T-cell (primary cell): Measurements from ENCODE around the gene OR5B12. TPM values are rescaled to one million over a fixed set of nuclear protein-coding genes. Genes with fewer than 3 reads are reported as not detected.

Source experiments
- ATAC-seq, 4 experiments: fragments of 200-7000 bp in 3 of 4; fragments of 150-1000 bp in 1 of 4; cut with Tn5 transposase; replicated peaks in 1 of 4; 1 replicate in 3 of 4; 2 replicates in 1 of 4; pipeline ENCODE4 v1.10.0; 2021; ENCODE audit warnings: moderate library complexity in 3 of 4, mild to moderate bottlenecking in 2 of 4, moderate number of reproducible peaks in 1 of 4
- CTCF ChIA-PET, 2 donors: fragments of 300-600 bp; sonication (Branson Sonifier 250); formaldehyde crosslinking; loops; one replicate each; lab custom pipeline; 2022; ENCODE audit warnings: antibody characterized with exemption in 2 of 2; lab: Charles Lee
- POLR2A ChIA-PET, 2 donors: fragments of 300-600 bp; sonication (Branson Sonifier 250); formaldehyde crosslinking; loops; one replicate each; lab custom pipeline; 2022; ENCODE audit warnings: antibody characterized with exemption in 2 of 2; lab: Charles Lee
- DNase-seq, 35 experiments: peaks; one replicate each; pipeline versions ENCODE4 v3.0.0 to v3.0.0-alpha.2; 2013 to 2023
- H3K27ac ChIP-seq: one replicate; pipeline ENCODE4 v1.5.1; 2013; ENCODE audit warnings: low read length
- H3K27me3 ChIP-seq, 2 experiments: replicated peaks in 1 of 2; 1 replicate in 1 of 2; 2 replicates in 1 of 2; pipeline versions ENCODE4 v1.6.1 to v1.7.0; 2013; ENCODE audit warnings: low read length in 1 of 2, mixed read lengths in 1 of 2; ENCODE audit not compliant: control insufficient read depth in 2 of 2, insufficient read depth in 2 of 2; ENCODE audit errors: extremely low read depth in 1 of 2
- H3K36me3 ChIP-seq, 2 donors: 1 replicate in 1 of 2; 2 replicates in 1 of 2; pipeline versions ENCODE4 v1.6.1 to v1.7.0; 2013; ENCODE audit warnings: low read length in 1 of 2; ENCODE audit not compliant: control insufficient read depth in 2 of 2, insufficient read depth in 1 of 2; ENCODE audit errors: extremely low read depth in 1 of 2
- H3K4me1 ChIP-seq, 2 experiments: 1 replicate in 1 of 2; 2 replicates in 1 of 2; pipeline versions ENCODE4 v1.6.1 to v1.7.0; 2013; ENCODE audit warnings: low read length in 2 of 2, mixed read lengths in 1 of 2; ENCODE audit not compliant: insufficient read depth in 2 of 2, control insufficient read depth in 1 of 2; ENCODE audit errors: extremely low read depth in 1 of 2
- H3K4me3 ChIP-seq, 2 donors: 1 replicate in 1 of 2; 2 replicates in 1 of 2; pipeline versions ENCODE4 v1.5.1 to v1.7.0; 2013; ENCODE audit warnings: mild to moderate bottlenecking in 2 of 2, low read length in 1 of 2, moderate library complexity in 1 of 2; ENCODE audit not compliant: control insufficient read depth in 1 of 2; ENCODE audit errors: extremely low read depth in 1 of 2
- H3K9me3 ChIP-seq: 2 replicates; pipeline ENCODE4 v1.7.0; 2013
- H3K27ac Mint-ChIP-seq, 2 donors: one replicate each; pipeline ENCODE4 v1.8.0; 2020 to 2021; ENCODE audit warnings: mild to moderate bottlenecking in 2 of 2, mixed read lengths in 2 of 2
- H3K27me3 Mint-ChIP-seq, 2 donors: one replicate each; pipeline ENCODE4 v1.8.0; 2021 to 2022; ENCODE audit warnings: mixed read lengths in 2 of 2
- H3K36me3 Mint-ChIP-seq: one replicate; pipeline ENCODE4 v1.8.0; 2021; ENCODE audit warnings: mixed read lengths
- H3K4me1 Mint-ChIP-seq, 3 donors: one replicate each; pipeline ENCODE4 v1.8.0; 2020 to 2022; ENCODE audit warnings: mixed read lengths in 3 of 3, mild to moderate bottlenecking in 1 of 3
- H3K4me3 Mint-ChIP-seq, 3 donors: one replicate each; pipeline ENCODE4 v1.8.0; 2020 to 2022; ENCODE audit warnings: mild to moderate bottlenecking in 3 of 3, mixed read lengths in 3 of 3, moderate library complexity in 3 of 3
- H3K9me3 Mint-ChIP-seq, 3 donors: one replicate each; pipeline ENCODE4 v1.8.0; 2020 to 2022; ENCODE audit warnings: mixed read lengths in 3 of 3
- whole genome bisulfite sequencing: methylation state at CpG from one replicate; pipeline ENCODE4 v1.1.5; 2013; ENCODE audit warnings: missing lambda C conversion rate; ENCODE audit not compliant: insufficient coverage; 5-methylcytosine and 5-hydroxymethylcytosine counted together
- total RNA-seq, 35 experiments: library from RNA in 6 of 35; stranded (reverse) in 6 of 35; fragments of 120-200 nt in 1 of 35; gene quantifications; one replicate each; pipeline versions ENCODE4 v1.2.1 to v1.2.4 and lab custom pipeline; 2013 to 2026

OR5B12 gene
- total RNA-seq, 5 donors from 2014 or later (not counting 1 experiment from before 2014, with no cell fraction given) = 0.26 to 0.35 (median 0.35) TPM; not detected in 2

DNA sequence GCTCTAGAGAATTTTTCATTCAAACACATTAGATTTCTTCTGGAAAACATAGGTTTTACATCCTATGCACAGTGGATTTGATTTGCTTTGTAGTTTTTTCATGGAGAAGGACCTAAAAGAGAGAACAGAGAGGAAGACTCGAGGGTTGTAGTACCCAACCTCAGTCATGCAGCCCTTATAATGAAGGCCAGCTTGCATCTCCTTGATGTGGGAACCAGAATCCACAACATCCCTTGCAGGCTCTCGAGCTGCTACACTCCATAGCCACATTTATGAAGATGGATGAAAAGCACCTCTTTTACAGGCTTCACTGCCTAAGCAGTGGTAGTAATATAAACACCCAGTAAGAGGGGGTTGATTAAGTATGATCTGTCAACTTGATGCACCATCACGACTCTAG lies 9.5 kb upstream of the OR5B12 start:
- Histone ChIP-seq H3K4me1 (no peaks in the 10 kb centered on the region), H3K27me3 (no peaks in the 10 kb centered on the region), H3K36me3 (no peaks in the 10 kb centered on the region), H3K4me3 (no peak overlapping the region), H3K27ac (no peak overlapping the region), H3K9me3 (no peaks in the 10 kb centered on the region)
- no peaks in the 10 kb centered on the region for H3K36me3 Mint-ChIP-seq
- no CpG with 5 or more reads among the region's 3 CpGs for WGBS
- H3K9me3 Mint-ChIP-seq = peaks cover 0 to 10% (median 3%) of the 10 kb centered on the region in 3 donors
- DNase-seq (no peak), ATAC-seq (no peak)
- no peak overlapping the region for H3K4me3 Mint-ChIP-seq
- peaks cover 14 to 20% of the 10 kb centered on the region in 2 donors for H3K27me3 Mint-ChIP-seq
- no peak overlapping the region for H3K27ac Mint-ChIP-seq
- CTCF ChIA-PET = no interaction called here
- peaks cover 0 to 7% (median 5%) of the 10 kb centered on the region in 3 donors for H3K4me1 Mint-ChIP-seq
- POLR2A ChIA-PET = no interaction called here

DNA sequence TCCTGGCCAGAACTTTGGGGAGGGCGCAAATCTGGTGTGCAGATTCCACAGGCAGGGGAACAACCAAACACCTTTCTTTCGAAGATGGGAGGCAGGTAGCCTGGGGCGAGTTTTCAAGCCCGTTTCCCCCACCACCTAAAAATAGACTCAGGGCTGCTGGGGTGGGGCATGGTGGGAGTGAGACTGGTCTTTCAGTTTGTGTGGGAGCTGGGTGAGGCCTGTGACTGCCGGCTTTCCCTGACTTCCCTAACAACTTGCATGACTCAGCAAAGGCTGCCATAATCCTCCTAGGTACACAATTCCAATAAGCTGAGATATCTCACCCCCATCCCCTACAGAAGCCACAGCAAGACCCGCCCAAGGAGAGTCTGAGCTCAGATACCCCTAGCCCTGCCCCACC lies 4.3 kb upstream of the OR5B12 start:
- Histone ChIP-seq H3K9me3 (no peaks in the 10 kb centered on the region), H3K27me3 (peaks cover 0 to 9% of the 10 kb centered on the region in 2 experiments), H3K4me3 (no peak overlapping the region), H3K4me1 (no peaks in the 10 kb centered on the region), H3K27ac (no peak overlapping the region), H3K36me3 (no peaks in the 10 kb centered on the region)
- Mint-ChIP-seq H3K27ac (no peak overlapping the region), H3K36me3 (no peaks in the 10 kb centered on the region), H3K27me3 (peaks cover 10 to 27% of the 10 kb centered on the region in 2 donors), H3K4me1 (peaks cover 0 to 1% (median under 1%) of the 10 kb centered on the region in 3 donors), H3K4me3 (no peak overlapping the region), H3K9me3 (peaks cover 3 to 15% (median 4%) of the 10 kb centered on the region in 3 donors)
- WGBS = no CpG with 5 or more reads among the region's 6 CpGs
- CTCF ChIA-PET = no interaction called here
- DNase-seq = no peak
- no peak for ATAC-seq
- POLR2A ChIA-PET = no interaction called here

DNA sequence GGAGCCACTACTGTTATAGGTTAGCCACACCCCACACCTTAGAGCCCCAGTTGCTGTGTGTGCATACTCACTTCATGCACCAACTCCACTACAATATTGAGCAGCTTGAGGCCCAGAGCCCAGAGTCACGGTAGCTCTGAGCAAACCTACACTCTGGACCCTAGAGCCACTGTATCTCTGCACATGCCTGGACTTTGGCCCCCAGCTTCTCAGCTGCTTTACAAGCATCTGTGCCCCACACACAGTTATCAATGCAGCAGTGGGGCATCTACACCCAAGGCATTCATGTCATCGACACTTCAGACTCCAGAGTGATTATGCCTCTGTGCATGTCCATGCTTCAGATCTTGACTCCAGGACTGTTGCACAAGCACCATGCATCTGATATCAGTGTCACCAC lies 2.3 kb upstream of the OR5B12 start:
- Histone ChIP-seq H3K9me3 (no peaks in the 10 kb centered on the region), H3K27me3 (peaks cover 0 to 9% of the 10 kb centered on the region in 2 experiments), H3K36me3 (no peaks in the 10 kb centered on the region), H3K4me3 (no peak overlapping the region), H3K27ac (no peak overlapping the region), H3K4me1 (no peaks in the 10 kb centered on the region)
- ChIA-PET CTCF (no interaction called here), POLR2A (no interaction called here)
- Mint-ChIP-seq H3K4me1 (no peaks in the 10 kb centered on the region), H3K27me3 (peaks cover 11 to 20% of the 10 kb centered on the region in 2 donors), H3K27ac (no peak overlapping the region), H3K4me3 (no peak overlapping the region), H3K36me3 (no peaks in the 10 kb centered on the region), H3K9me3 (peaks cover 4 to 10% (median 6%) of the 10 kb centered on the region in 3 donors)
- WGBS = 90% methylated on average over 2 of the region's 2 CpGs
- no peak for ATAC-seq
- no peak for DNase-seq

DNA sequence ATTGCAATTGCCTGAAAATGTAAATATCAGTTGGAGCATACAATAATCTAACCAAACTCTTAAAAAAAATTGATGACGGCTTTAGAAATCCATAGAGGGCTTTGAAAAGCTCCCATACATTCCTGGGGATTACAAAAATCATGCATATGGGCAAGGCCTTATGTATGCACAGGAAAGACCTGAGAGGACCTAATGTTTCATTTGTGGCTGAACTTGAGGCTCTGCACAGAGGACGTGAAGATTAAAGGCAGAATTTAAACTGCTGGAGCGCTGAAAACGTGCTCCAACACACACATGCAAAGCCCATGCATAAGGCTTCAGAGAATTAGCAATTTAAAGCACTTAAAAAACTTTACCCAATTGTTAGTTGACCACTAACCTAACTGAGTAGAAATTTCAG lies 3.5 kb downstream of the OR5B12 start:
- no peaks in the 10 kb centered on the region for H3K9me3 ChIP-seq
- Mint-ChIP-seq H3K4me3 (no peak overlapping the region), H3K4me1 (no peaks in the 10 kb centered on the region), H3K9me3 (peaks cover 0 to 5% (median 2%) of the 10 kb centered on the region in 3 donors), H3K27ac (no peak overlapping the region), H3K36me3 (no peaks in the 10 kb centered on the region), H3K27me3 (peaks cover 4 to 9% of the 10 kb centered on the region in 2 donors)
- DNase-seq = no peak
- ChIA-PET CTCF (no interaction called here), POLR2A (no interaction called here)
- 58% methylated on average over 4 of the region's 4 CpGs for WGBS
- H3K4me3 ChIP-seq = no peak overlapping the region
- peaks cover 0 to 3% of the 10 kb centered on the region in 2 experiments for H3K27me3 ChIP-seq
- H3K27ac ChIP-seq = no peak overlapping the region
- no peaks in the 10 kb centered on the region for H3K4me1 ChIP-seq
- H3K36me3 ChIP-seq = no peaks in the 10 kb centered on the region
- no peak for ATAC-seq

DNA sequence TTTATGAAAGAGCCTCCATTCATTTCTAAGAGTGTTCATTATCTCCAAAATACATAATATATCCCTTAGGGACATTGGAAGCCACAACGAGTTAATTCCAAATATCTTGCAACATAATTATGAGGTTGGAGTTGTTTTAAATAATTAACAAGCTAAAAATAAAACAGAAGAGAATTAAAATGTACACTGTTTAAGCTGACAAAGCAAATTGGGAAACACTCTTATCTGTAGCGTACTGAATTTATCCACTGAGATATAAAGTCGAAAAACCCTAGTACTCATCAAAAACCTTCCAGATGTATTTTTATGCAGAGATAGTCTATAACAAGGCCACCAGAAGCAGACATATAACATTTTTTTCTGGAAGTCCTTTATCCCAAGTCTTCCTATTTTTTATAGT lies 7.8 kb downstream of the OR5B12 start:
- H3K27me3 Mint-ChIP-seq = peaks cover 1 to 7% of the 10 kb centered on the region in 2 donors
- POLR2A ChIA-PET = no interaction called here
- Histone ChIP-seq H3K4me1 (no peaks in the 10 kb centered on the region), H3K36me3 (no peaks in the 10 kb centered on the region), H3K9me3 (no peaks in the 10 kb centered on the region), H3K4me3 (no peak overlapping the region), H3K27me3 (no peaks in the 10 kb centered on the region), H3K27ac (no peak overlapping the region)
- WGBS = 100% methylated on average over 2 of the region's 3 CpGs
- ATAC-seq = no peak
- DNase-seq = no peak
- no peak overlapping the region for H3K4me3 Mint-ChIP-seq
- H3K27ac Mint-ChIP-seq = no peak overlapping the region
- peaks cover under 1 to 5% (median 2%) of the 10 kb centered on the region in 3 donors for H3K9me3 Mint-ChIP-seq
- CTCF ChIA-PET = no interaction called here
- H3K4me1 Mint-ChIP-seq = no peaks in the 10 kb centered on the region
- H3K36me3 Mint-ChIP-seq = no peaks in the 10 kb centered on the region

DNA sequence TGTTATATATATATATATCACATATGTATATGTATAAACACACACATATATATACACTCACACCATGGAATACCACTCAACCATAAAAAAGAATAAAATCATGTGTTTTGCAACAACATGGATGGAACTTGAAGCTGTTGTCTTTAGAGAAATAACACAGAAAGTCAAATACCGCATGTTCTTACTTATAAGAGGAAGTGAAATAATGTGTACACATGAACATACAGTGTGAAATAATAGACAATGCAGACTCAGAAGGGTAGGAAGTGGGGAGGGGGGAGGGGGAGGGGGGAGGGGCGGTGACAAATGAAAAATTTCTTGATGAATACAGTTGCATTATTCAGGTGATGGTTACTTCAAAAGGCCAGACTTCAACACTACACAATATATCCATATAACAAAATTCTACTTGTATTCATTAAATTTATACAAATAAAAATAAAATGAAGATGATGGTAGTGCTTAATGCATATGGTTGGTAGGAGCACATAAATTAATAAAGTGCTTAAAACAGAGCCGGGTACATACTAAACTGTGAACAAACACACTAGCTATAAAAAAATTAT lies 8.3 kb downstream of the OR5B12 start:
- WGBS = no CpG with 5 or more reads among the region's 3 CpGs
- Mint-ChIP-seq H3K36me3 (no peaks in the 10 kb centered on the region), H3K4me3 (no peak overlapping the region), H3K27ac (no peak overlapping the region), H3K4me1 (no peaks in the 10 kb centered on the region), H3K27me3 (peaks cover 0 to 11% of the 10 kb centered on the region in 2 donors), H3K9me3 (peaks cover 5 to 6% (median 5%) of the 10 kb centered on the region in 3 donors)
- DNase-seq (no peak), ATAC-seq (no peak)
- POLR2A ChIA-PET = no interaction called here
- CTCF ChIA-PET = no interaction called here
- Histone ChIP-seq H3K4me3 (no peak overlapping the region), H3K9me3 (no peaks in the 10 kb centered on the region), H3K27me3 (no peaks in the 10 kb centered on the region), H3K36me3 (no peaks in the 10 kb centered on the region), H3K4me1 (no peaks in the 10 kb centered on the region), H3K27ac (no peak overlapping the region)
